ENCODE measurements around the gene MED14.

- no peak for TF ChIP-seq POLR2A (IDR thresholded peaks at IDR 0.05)
- TF ChIP-seq CTCF (IDR thresholded peaks at IDR 0.05) = no peak
- no peak for TF ChIP-seq POLR2AphosphoS5 (IDR thresholded peaks at IDR 0.05)
Measured at GRCh38 chrX:40694802-40695201, 40.5 kb downstream of the MED14 start.

Measured in gastroesophageal sphincter (tissue), 3 donors.